SK-N-SH treated with all-trans-retinoic acid at 6 μM for 48 hours (cell line): ENCODE measurements around the gene OR9A4.

Source experiments
- ATAC-seq: fragments of 200-7000 bp; cut with Tn5 transposase; 3 replicates; pipeline ENCODE4 v1.9.1; 2020; ENCODE audit warnings: mild to moderate bottlenecking, moderate library complexity
- ARNTL ChIP-seq: fragments of 450-650 bp; formaldehyde crosslinking; IDR thresholded peaks from 2 replicates; pipeline ENCODE4 v1.5.0; 2020; ENCODE audit warnings: low read depth, mild to moderate bottlenecking, moderate library complexity, borderline replicate concordance
- BACH2 ChIP-seq: fragments of 250-450 bp; sonication (Bioruptor Pico); IDR thresholded peaks from 2 replicates; pipeline ENCODE4 v1.9.0; 2021; ENCODE audit warnings: mild to moderate bottlenecking, borderline replicate concordance
- CSDC2 ChIP-seq: fragments of 250-450 bp; sonication (Bioruptor Pico); IDR thresholded peaks from 2 replicates; pipeline ENCODE4 v1.5.0; 2020; ENCODE audit warnings: mild to moderate bottlenecking, moderate library complexity
- ESRRG ChIP-seq: fragments of 250-450 bp; sonication (Bioruptor Pico); IDR thresholded peaks from 2 replicates; pipeline ENCODE4 v1.6.1; 2021; ENCODE audit warnings: mild to moderate bottlenecking
- GLIS3 ChIP-seq: fragments of 250-450 bp; sonication (Bioruptor Pico); IDR thresholded peaks from 2 replicates; pipeline ENCODE4 v1.5.0; 2020; ENCODE audit warnings: mild to moderate bottlenecking, moderate library complexity
- ISL1 ChIP-seq: fragments of 250-450 bp; sonication (Bioruptor Pico); IDR thresholded peaks from 2 replicates; pipeline ENCODE4 v2.1.2; 2022; ENCODE audit warnings: mild to moderate bottlenecking, moderate library complexity
- OSR1 ChIP-seq: fragments of 250-450 bp; sonication (Bioruptor Pico); IDR thresholded peaks from 2 replicates; pipeline ENCODE4 v1.8.0; 2022; ENCODE audit warnings: moderate library complexity, mild to moderate bottlenecking, inconsistent platforms
- POU6F1 ChIP-seq: fragments of 250-450 bp; sonication (Bioruptor Pico); IDR thresholded peaks from 2 replicates; pipeline ENCODE4 v1.8.0; 2021; ENCODE audit warnings: low read depth, mild to moderate bottlenecking, moderate library complexity, borderline replicate concordance
- PPARA ChIP-seq: fragments of 250-450 bp; sonication (Bioruptor Pico); IDR thresholded peaks from 2 replicates; pipeline ENCODE4 v1.5.0; 2020; ENCODE audit warnings: mild to moderate bottlenecking, borderline replicate concordance
- RARB ChIP-seq: fragments of 250-450 bp; sonication (Bioruptor Pico); IDR thresholded peaks from 2 replicates; pipeline ENCODE4 v1.8.0; 2021; ENCODE audit warnings: mild to moderate bottlenecking, moderate library complexity
- SNAI2 ChIP-seq: fragments of 250-450 bp; sonication (Bioruptor Pico); IDR thresholded peaks from 2 replicates; pipeline ENCODE4 v1.5.0; 2020; ENCODE audit warnings: mild to moderate bottlenecking, moderate library complexity
- TCF4 ChIP-seq: fragments of 250-450 bp; sonication (Bioruptor Pico); IDR thresholded peaks from 2 replicates; pipeline ENCODE4 v1.8.0; 2021; ENCODE audit warnings: mild to moderate bottlenecking, moderate library complexity, borderline replicate concordance
- ZC3H10 ChIP-seq: fragments of 250-450 bp; sonication (Bioruptor Pico); IDR thresholded peaks from 2 replicates; pipeline ENCODE4 v1.5.1; 2021; ENCODE audit warnings: mild to moderate bottlenecking, moderate library complexity
- ZFP30 ChIP-seq: fragments of 450-650 bp; formaldehyde crosslinking; IDR thresholded peaks from 2 replicates; pipeline ENCODE4 v1.5.0; 2022; ENCODE audit warnings: mild to moderate bottlenecking, moderate library complexity
- ZNF565 ChIP-seq: fragments of 450-650 bp; formaldehyde crosslinking; conservative IDR thresholded peaks from 2 replicates; pipeline ENCODE4 v1.5.0; 2020; ENCODE audit warnings: low read depth, mild to moderate bottlenecking, moderate library complexity
- ZNF70 ChIP-seq: fragments of 450-650 bp; formaldehyde crosslinking; IDR thresholded peaks from 2 replicates; pipeline ENCODE4 v1.5.0; 2020; ENCODE audit warnings: mild to moderate bottlenecking, moderate library complexity
- ZNF8 ChIP-seq: fragments of 450-650 bp; formaldehyde crosslinking; IDR thresholded peaks from 2 replicates; pipeline ENCODE4 v1.5.0; 2020; ENCODE audit warnings: mild to moderate bottlenecking, moderate library complexity
- TF ChIP-seq, protein P1 (sequence below): fragments of 250-450 bp; sonication (Bioruptor Pico); IDR thresholded peaks from 2 replicates; pipeline ENCODE4 v1.5.1; 2021; ENCODE audit warnings: mild to moderate bottlenecking, moderate library complexity
- TF ChIP-seq, protein P2 (sequence below): fragments of 250-450 bp; sonication (Bioruptor Pico); IDR thresholded peaks from 2 replicates; pipeline ENCODE4 v1.8.0; 2020; ENCODE audit warnings: mild to moderate bottlenecking, moderate library complexity, borderline replicate concordance
- TF ChIP-seq, protein P3 (sequence below): fragments of 250-450 bp; sonication (Bioruptor Pico); IDR thresholded peaks from 2 replicates; pipeline ENCODE4 v1.5.0; 2020; ENCODE audit warnings: mild to moderate bottlenecking, moderate library complexity

Gene OR9A4

DNA sequence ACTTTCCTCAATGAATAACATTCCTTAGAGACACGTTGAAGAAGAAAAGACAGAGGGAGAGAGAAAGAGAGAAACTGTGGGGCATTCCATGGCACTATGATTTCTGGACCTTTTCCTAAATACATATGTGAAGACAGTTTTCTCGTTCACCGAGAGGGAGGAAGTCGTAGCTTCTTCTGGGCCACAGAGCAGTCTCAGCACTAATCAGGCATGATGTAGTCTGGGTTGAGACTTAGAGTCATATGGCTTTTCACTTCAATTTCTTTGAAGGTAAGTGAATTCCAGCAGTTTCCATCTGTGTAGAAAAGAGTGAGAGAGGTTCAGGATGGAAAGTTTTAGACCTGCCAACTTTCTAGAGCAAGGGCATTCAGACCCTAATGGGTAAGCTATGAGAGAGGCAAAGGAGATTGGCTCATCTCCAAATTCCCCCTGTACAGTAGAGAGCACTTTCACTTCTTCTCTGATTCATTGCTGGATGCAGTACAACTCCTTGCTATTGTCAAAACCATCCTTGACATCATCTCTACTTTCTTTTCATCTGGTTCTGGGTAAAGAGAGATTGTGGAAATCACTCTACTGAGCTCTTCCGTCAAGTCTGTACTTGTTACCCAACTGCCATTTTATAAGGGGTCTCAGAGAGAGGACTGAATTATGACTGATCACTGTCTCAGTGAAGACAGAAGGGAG is 31.5 kb upstream of the OR9A4 start:
- TF ChIP-seq, protein P1, sequence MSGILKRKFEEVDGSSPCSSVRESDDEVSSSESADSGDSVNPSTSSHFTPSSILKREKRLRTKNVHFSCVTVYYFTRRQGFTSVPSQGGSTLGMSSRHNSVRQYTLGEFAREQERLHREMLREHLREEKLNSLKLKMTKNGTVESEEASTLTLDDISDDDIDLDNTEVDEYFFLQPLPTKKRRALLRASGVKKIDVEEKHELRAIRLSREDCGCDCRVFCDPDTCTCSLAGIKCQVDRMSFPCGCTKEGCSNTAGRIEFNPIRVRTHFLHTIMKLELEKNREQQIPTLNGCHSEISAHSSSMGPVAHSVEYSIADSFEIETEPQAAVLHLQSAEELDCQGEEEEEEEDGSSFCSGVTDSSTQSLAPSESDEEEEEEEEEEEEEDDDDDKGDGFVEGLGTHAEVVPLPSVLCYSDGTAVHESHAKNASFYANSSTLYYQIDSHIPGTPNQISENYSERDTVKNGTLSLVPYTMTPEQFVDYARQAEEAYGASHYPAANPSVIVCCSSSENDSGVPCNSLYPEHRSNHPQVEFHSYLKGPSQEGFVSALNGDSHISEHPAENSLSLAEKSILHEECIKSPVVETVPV (CRISPR knock-in tag): no peak
- TF ChIP-seq CSDC2 (CRISPR knock-in tag): no peak
- no peak for TF ChIP-seq SNAI2 (CRISPR knock-in tag)
- TF ChIP-seq OSR1 (CRISPR knock-in tag): no peak
- no peak for TF ChIP-seq ESRRG (CRISPR knock-in tag)
- TF ChIP-seq ARNTL (CRISPR knock-in tag): no peak
- TF ChIP-seq ZNF8: no peak
- no peak for TF ChIP-seq TCF4
- TF ChIP-seq, protein P2, sequence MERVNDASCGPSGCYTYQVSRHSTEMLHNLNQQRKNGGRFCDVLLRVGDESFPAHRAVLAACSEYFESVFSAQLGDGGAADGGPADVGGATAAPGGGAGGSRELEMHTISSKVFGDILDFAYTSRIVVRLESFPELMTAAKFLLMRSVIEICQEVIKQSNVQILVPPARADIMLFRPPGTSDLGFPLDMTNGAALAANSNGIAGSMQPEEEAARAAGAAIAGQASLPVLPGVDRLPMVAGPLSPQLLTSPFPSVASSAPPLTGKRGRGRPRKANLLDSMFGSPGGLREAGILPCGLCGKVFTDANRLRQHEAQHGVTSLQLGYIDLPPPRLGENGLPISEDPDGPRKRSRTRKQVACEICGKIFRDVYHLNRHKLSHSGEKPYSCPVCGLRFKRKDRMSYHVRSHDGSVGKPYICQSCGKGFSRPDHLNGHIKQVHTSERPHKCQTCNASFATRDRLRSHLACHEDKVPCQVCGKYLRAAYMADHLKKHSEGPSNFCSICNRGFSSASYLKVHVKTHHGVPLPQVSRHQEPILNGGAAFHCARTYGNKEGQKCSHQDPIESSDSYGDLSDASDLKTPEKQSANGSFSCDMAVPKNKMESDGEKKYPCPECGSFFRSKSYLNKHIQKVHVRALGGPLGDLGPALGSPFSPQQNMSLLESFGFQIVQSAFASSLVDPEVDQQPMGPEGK (CRISPR knock-in tag): no peak
- TF ChIP-seq ZC3H10 (CRISPR knock-in tag): no peak
- TF ChIP-seq, protein P3, sequence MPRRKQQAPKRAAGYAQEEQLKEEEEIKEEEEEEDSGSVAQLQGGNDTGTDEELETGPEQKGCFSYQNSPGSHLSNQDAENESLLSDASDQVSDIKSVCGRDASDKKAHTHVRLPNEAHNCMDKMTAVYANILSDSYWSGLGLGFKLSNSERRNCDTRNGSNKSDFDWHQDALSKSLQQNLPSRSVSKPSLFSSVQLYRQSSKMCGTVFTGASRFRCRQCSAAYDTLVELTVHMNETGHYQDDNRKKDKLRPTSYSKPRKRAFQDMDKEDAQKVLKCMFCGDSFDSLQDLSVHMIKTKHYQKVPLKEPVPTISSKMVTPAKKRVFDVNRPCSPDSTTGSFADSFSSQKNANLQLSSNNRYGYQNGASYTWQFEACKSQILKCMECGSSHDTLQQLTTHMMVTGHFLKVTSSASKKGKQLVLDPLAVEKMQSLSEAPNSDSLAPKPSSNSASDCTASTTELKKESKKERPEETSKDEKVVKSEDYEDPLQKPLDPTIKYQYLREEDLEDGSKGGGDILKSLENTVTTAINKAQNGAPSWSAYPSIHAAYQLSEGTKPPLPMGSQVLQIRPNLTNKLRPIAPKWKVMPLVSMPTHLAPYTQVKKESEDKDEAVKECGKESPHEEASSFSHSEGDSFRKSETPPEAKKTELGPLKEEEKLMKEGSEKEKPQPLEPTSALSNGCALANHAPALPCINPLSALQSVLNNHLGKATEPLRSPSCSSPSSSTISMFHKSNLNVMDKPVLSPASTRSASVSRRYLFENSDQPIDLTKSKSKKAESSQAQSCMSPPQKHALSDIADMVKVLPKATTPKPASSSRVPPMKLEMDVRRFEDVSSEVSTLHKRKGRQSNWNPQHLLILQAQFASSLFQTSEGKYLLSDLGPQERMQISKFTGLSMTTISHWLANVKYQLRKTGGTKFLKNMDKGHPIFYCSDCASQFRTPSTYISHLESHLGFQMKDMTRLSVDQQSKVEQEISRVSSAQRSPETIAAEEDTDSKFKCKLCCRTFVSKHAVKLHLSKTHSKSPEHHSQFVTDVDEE (CRISPR knock-in tag): no peak
- ATAC-seq: no peak

- TF ChIP-seq RARB (CRISPR knock-in tag) (no peak), ZNF70 (CRISPR knock-in tag) (no peak), ZNF8 (no peak), ZNF565 (CRISPR knock-in tag) (no peak), OSR1 (CRISPR knock-in tag) (no peak), GLIS3 (CRISPR knock-in tag) (no peak), ARNTL (CRISPR knock-in tag) (no peak), ZFP30 (CRISPR knock-in tag) (no peak), BACH2 (CRISPR knock-in tag) (no peak), SNAI2 (CRISPR knock-in tag) (no peak), PPARA (no peak), ESRRG (CRISPR knock-in tag) (no peak), POU6F1 (no peak), ISL1 (CRISPR knock-in tag) (no peak), ZC3H10 (CRISPR knock-in tag) (no peak), CSDC2 (CRISPR knock-in tag) (no peak)
- TF ChIP-seq, protein P3 (CRISPR knock-in tag): no peak
- TF ChIP-seq, protein P1 (CRISPR knock-in tag): no peak
- TF ChIP-seq, protein P2 (CRISPR knock-in tag): no peak
- no peak for ATAC-seq
Measured at GRCh38 chr7:141889321-141889720, 26.9 kb upstream of the OR9A4 start.
